Gastroesophageal sphincter (tissue), 3 donors: ENCODE data around the gene IDS.
"Not testable (repeated sequence)": the region's sequence is repeated elsewhere in the genome, so short reads cannot be mapped to it uniquely, and the experiment has no call there.

Experiments
- CTCF ChIP-seq, 4 experiments: fragments of 200-600 bp in 2 of 4; fragments of 450-650 bp in 2 of 4; sonication (generic) in 1 of 4; IDR thresholded peaks; one replicate each; pipeline ENCODE4 v1.5.1; 2017 to 2019; ENCODE audit warnings: antibody characterized with exemption in 4 of 4, mild to moderate bottlenecking in 2 of 4, moderate library complexity in 2 of 4
- EP300 ChIP-seq: sonication (generic); formaldehyde crosslinking; IDR thresholded peaks from one replicate; pipeline ENCODE4 v1.6.1; 2017; ENCODE audit warnings: antibody characterized with exemption, mild to moderate bottlenecking
- POLR2A ChIP-seq, 2 donors: fragments of 450-650 bp; IDR thresholded peaks; one replicate each; pipeline ENCODE4 v1.6.1; 2017; ENCODE audit warnings: antibody characterized with exemption in 2 of 2, mild to moderate bottlenecking in 2 of 2, moderate library complexity in 1 of 2
- POLR2AphosphoS5 ChIP-seq: sonication (generic); formaldehyde crosslinking; IDR thresholded peaks from one replicate; pipeline ENCODE4 v1.6.1; 2017; ENCODE audit warnings: antibody characterized with exemption

DNA sequence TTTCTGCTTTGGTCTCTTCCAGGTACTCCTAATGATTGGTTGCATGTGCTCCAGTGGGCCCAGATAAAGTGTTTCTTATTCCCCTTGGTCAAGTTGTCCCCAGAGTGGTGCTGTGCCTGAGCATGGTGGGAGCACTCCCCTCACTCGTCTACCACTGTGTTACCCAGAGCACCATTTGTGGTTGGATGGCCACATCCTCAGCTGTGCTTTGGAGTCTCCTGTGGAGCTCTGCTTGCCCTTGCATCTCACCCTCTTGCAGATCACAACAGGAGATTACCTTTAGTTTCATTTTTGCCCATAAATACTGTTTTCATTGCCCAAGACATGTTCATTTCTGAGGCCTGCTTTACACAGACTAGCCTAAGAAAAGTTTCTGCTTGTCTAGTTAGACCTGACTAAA lies 45.3 kb upstream of the IDS start:
- not testable (repeated sequence) for TF ChIP-seq CTCF (IDR thresholded peaks at IDR 0.05); POLR2AphosphoS5; POLR2A (IDR thresholded peaks at IDR 0.05); EP300
